Measurements from ENCODE around the gene LRP2. TPM values are rescaled to one million over a fixed set of nuclear protein-coding genes. Genes with fewer than 3 reads are reported as not detected.

Gene LRP2
- total RNA-seq, 2 experiments from 2014 or later: 0.25 to 0.62 TPM

DNA sequence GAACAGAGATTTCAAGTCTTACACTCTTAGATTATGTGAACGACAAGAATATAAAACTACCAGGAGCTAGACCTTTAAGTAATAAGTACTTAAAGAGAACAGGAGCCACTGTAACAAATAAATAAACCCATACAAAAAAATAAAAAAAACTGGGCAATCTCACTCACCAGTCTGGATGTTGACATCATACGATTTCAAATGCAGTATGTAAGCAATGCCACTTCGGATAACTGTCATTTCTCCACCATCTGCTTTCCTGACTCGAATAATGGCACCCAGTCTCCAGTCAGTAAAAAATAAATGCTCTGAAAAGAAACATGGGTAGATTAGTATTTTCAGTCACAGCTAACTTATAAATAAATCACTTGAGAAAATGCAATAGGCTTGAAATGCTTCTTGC, 115.1 kb downstream of the LRP2 start:
- peaks cover 2% of the 10 kb centered on the region for H3K9me3 Mint-ChIP-seq
- H3K36me3 Mint-ChIP-seq (ENCODE audit: low read depth): no peaks in the 10 kb centered on the region
- no peak for DNase-seq
- intact Hi-C loops (cut with micrococcal nuclease): no loop called here
- H3K4me1 Mint-ChIP-seq (ENCODE audit: low read depth): no peaks in the 10 kb centered on the region
- H3K4me3 Mint-ChIP-seq: no peak overlapping the region
- CTCF ChIA-PET: no interaction called here
- H3K27ac Mint-ChIP-seq: no peak overlapping the region
- peaks cover 5% of the 10 kb centered on the region for H3K27me3 Mint-ChIP-seq (ENCODE audit: low read depth)

GRCh38 chr2:169240405-169240804, 121.9 kb downstream of the LRP2 start:
- Mint-ChIP-seq H3K9me3 (no peaks in the 10 kb centered on the region), H3K27ac (no peak overlapping the region), H3K4me3 (no peak overlapping the region), H3K27me3 (ENCODE audit: low read depth) (peaks cover 5% of the 10 kb centered on the region), H3K36me3 (ENCODE audit: low read depth) (no peaks in the 10 kb centered on the region), H3K4me1 (ENCODE audit: low read depth) (no peaks in the 10 kb centered on the region)
- DNase-seq: no peak
- CTCF ChIA-PET: interaction anchor here (0.6 kb wide), 1 partner anchor 1835 kb away, joined by 4 read pairs; no protein-coding TSS in a partner anchor
- intact Hi-C loops (cut with micrococcal nuclease): no loop called here

DNA sequence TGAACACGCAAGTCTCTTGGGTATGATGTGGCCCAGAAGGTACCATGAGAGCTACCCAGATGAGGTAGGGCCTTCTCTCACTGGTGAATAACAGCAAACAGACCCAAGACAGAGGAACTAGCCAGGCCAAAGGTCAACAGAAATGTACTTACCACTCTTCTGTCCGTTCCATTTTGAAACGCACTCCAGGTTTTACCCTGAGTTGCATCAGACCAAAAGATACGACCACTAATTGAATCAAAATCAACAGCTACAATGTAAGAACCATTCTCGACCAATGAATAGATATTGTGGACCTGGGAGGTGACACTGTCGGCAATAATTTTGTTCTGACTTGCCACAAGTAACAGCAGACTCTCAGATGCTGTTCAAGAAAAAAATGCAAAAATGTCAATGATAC, 124.4 kb downstream of the LRP2 start:
- H3K4me1 Mint-ChIP-seq (ENCODE audit: low read depth): no peaks in the 10 kb centered on the region
- CTCF ChIA-PET: interaction anchor here (0.7 kb wide), 1 partner anchor 12 kb away, joined by 3 read pairs; no protein-coding TSS in a partner anchor
- intact Hi-C loops (cut with micrococcal nuclease): no loop called here
- H3K4me3 Mint-ChIP-seq: no peak overlapping the region
- no peaks in the 10 kb centered on the region for H3K9me3 Mint-ChIP-seq
- H3K27me3 Mint-ChIP-seq (ENCODE audit: low read depth): peaks cover 5% of the 10 kb centered on the region
- DNase-seq: no peak
- no peak overlapping the region for H3K27ac Mint-ChIP-seq
- H3K36me3 Mint-ChIP-seq (ENCODE audit: low read depth): no peaks in the 10 kb centered on the region

GRCh38 chr2:169237286-169237685, 125.0 kb downstream of the LRP2 start:
- Mint-ChIP-seq H3K27ac (no peak overlapping the region), H3K9me3 (no peaks in the 10 kb centered on the region), H3K4me1 (ENCODE audit: low read depth) (no peaks in the 10 kb centered on the region), H3K27me3 (ENCODE audit: low read depth) (peaks cover 5% of the 10 kb centered on the region), H3K4me3 (no peak overlapping the region), H3K36me3 (ENCODE audit: low read depth) (no peaks in the 10 kb centered on the region)
- intact Hi-C loops (cut with micrococcal nuclease): no loop called here
- DNase-seq: no peak
- CTCF ChIA-PET: interaction anchor here (0.7 kb wide), 1 partner anchor 11 kb away, joined by 3 read pairs; no protein-coding TSS in a partner anchor

- intact Hi-C loops (cut with micrococcal nuclease): no loop called here
- Mint-ChIP-seq H3K4me3 (no peak overlapping the region), H3K27ac (no peak overlapping the region), H3K4me1 (ENCODE audit: low read depth) (no peaks in the 10 kb centered on the region), H3K9me3 (no peaks in the 10 kb centered on the region), H3K27me3 (ENCODE audit: low read depth) (peaks cover 7% of the 10 kb centered on the region), H3K36me3 (ENCODE audit: low read depth) (no peaks in the 10 kb centered on the region)
- no peak for DNase-seq
- CTCF ChIA-PET: no interaction called here
These were observed 129.7 kb downstream of the LRP2 start for GRCh38 chr2:169232551-169233154.

GRCh38 chr2:169230204-169230603, 132.1 kb downstream of the LRP2 start:
- H3K4me3 Mint-ChIP-seq: no peak overlapping the region
- no peaks in the 10 kb centered on the region for H3K9me3 Mint-ChIP-seq
- H3K4me1 Mint-ChIP-seq (ENCODE audit: low read depth): no peaks in the 10 kb centered on the region
- H3K27me3 Mint-ChIP-seq (ENCODE audit: low read depth): peaks cover 5% of the 10 kb centered on the region
- CTCF ChIA-PET: no interaction called here
- DNase-seq: no peak
- no peaks in the 10 kb centered on the region for H3K36me3 Mint-ChIP-seq (ENCODE audit: low read depth)
- intact Hi-C loops (cut with micrococcal nuclease): no loop called here
- H3K27ac Mint-ChIP-seq: no peak overlapping the region

DNA sequence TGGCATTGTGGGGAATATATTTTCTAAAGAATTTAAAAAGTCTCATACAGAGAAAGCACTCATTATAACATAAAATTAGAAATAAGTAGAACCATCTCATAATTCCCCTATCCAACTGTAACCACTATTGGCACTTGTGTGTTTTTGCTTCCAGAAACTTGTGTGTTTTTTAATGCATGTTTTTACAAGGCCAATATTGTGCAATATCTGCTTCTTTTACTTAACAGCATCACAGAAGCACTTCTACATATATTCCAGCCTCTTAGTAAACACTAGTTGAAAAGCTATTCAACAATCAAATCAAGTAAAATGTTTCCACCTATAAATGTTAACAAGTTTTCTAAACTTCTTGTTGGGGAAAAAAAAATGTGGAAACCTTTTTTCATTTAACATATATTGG, 132.7 kb downstream of the LRP2 start:
- DNase-seq: no peak
- H3K9me3 Mint-ChIP-seq: no peaks in the 10 kb centered on the region
- H3K36me3 Mint-ChIP-seq (ENCODE audit: low read depth): no peaks in the 10 kb centered on the region
- H3K27ac Mint-ChIP-seq: no peak overlapping the region
- H3K4me1 Mint-ChIP-seq (ENCODE audit: low read depth): no peaks in the 10 kb centered on the region
- CTCF ChIA-PET: no interaction called here
- no peak overlapping the region for H3K4me3 Mint-ChIP-seq
- peaks cover 5% of the 10 kb centered on the region for H3K27me3 Mint-ChIP-seq (ENCODE audit: low read depth)
- intact Hi-C loops (cut with micrococcal nuclease): no loop called here

DNA sequence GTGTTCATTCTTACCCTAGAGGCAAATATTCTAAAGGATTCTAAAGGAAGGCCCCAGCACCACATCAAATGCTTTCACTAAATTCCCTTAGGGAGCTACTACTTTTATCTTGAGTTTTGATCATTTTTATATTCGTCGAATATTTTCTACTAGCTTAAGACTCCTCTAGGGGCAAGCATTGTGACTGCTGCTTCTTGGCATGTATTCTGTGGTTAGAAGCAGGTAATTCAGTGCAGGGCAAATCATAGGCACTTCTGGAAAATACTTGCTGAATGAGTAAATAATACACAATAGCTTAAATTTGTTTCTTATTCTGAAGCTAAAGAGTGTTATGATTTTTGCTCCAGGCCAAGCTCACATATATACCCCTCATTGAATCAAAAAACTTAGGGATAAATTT, 136.4 kb downstream of the LRP2 start:
- no peaks in the 10 kb centered on the region for H3K36me3 Mint-ChIP-seq (ENCODE audit: low read depth)
- H3K27ac Mint-ChIP-seq: no peak overlapping the region
- H3K9me3 Mint-ChIP-seq: no peaks in the 10 kb centered on the region
- intact Hi-C loops (cut with micrococcal nuclease): no loop called here
- no peak for DNase-seq
- CTCF ChIA-PET: interaction anchor here (0.9 kb wide), 1 partner anchor 12 kb away, joined by 3 read pairs; no protein-coding TSS in a partner anchor
- no peaks in the 10 kb centered on the region for H3K4me1 Mint-ChIP-seq (ENCODE audit: low read depth)
- no peak overlapping the region for H3K4me3 Mint-ChIP-seq
- H3K27me3 Mint-ChIP-seq (ENCODE audit: low read depth): peaks cover 5% of the 10 kb centered on the region

- H3K9me3 Mint-ChIP-seq: no peaks in the 10 kb centered on the region
- DNase-seq: no peak
- no peaks in the 10 kb centered on the region for H3K4me1 Mint-ChIP-seq (ENCODE audit: low read depth)
- H3K4me3 Mint-ChIP-seq: no peak overlapping the region
- H3K36me3 Mint-ChIP-seq (ENCODE audit: low read depth): no peaks in the 10 kb centered on the region
- no peak overlapping the region for H3K27ac Mint-ChIP-seq
- CTCF ChIA-PET: no interaction called here
- peaks cover 3% of the 10 kb centered on the region for H3K27me3 Mint-ChIP-seq (ENCODE audit: low read depth)
- intact Hi-C loops (cut with micrococcal nuclease): no loop called here
These were observed 137.0 kb downstream of the LRP2 start for GRCh38 chr2:169225233-169225750.

GRCh38 chr2:169222665-169223064, 139.7 kb downstream of the LRP2 start:
- intact Hi-C loops (cut with micrococcal nuclease): loop anchor here (1.0 kb wide), 1 partner anchor 261 kb away; no protein-coding TSS in a partner anchor
- no peaks in the 10 kb centered on the region for H3K27me3 Mint-ChIP-seq (ENCODE audit: low read depth)
- DNase-seq: no peak
- H3K4me1 Mint-ChIP-seq (ENCODE audit: low read depth): no peaks in the 10 kb centered on the region
- H3K9me3 Mint-ChIP-seq: no peaks in the 10 kb centered on the region
- no peak overlapping the region for H3K4me3 Mint-ChIP-seq
- no peaks in the 10 kb centered on the region for H3K36me3 Mint-ChIP-seq (ENCODE audit: low read depth)
- CTCF ChIA-PET: no interaction called here
- no peak overlapping the region for H3K27ac Mint-ChIP-seq

DNA sequence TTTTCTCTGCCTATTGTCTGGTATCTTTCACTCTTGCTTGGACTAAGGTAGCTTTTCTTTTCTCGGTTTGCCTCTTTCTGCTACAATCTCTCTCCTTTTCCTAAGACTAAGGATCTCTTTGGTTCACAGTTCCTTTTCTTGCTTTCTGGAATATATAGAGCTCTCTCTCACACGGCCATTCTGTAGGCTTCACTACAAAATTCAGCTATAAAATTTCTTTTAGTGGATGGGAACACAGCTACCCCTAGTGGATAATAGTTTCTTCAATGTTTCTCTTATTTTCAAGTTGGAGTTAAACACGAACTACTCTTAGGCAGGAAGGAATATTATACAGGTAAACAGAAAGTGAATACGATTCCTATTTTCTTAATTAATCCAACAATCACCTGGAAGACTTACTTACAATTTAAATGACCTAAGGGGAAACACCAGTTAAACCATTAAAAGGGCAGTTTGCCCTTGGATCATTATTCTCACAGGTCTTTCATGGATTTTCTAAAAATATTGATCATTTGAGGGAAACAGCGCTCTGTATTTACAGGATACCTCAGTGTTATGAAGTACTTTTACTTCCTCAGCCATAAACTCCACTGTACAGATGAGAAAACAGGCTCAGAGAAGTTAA, 140.5 kb downstream of the LRP2 start:
- CTCF ChIA-PET: interaction anchor here (0.8 to 1.1 kb wide), 2 partner anchors 111 to 112 kb away, joined by 3 to 5 read pairs; no protein-coding TSS in a partner anchor
- H3K27ac Mint-ChIP-seq: no peak overlapping the region
- H3K36me3 Mint-ChIP-seq (ENCODE audit: low read depth): no peaks in the 10 kb centered on the region
- intact Hi-C loops (cut with micrococcal nuclease): loop anchor here (1.0 kb wide), 2 partner anchors 112 to 261 kb away; no protein-coding TSS in a partner anchor
- no peak for DNase-seq
- no peak overlapping the region for H3K4me3 Mint-ChIP-seq
- H3K4me1 Mint-ChIP-seq (ENCODE audit: low read depth): no peaks in the 10 kb centered on the region
- H3K27me3 Mint-ChIP-seq (ENCODE audit: low read depth): no peaks in the 10 kb centered on the region
- H3K9me3 Mint-ChIP-seq: no peaks in the 10 kb centered on the region

GRCh38 chr2:169210917-169211316, 151.4 kb downstream of the LRP2 start:
- H3K36me3 Mint-ChIP-seq (ENCODE audit: low read depth): no peaks in the 10 kb centered on the region
- H3K9me3 Mint-ChIP-seq: no peaks in the 10 kb centered on the region
- H3K27ac Mint-ChIP-seq: no peak overlapping the region
- H3K4me1 Mint-ChIP-seq (ENCODE audit: low read depth): no peaks in the 10 kb centered on the region
- intact Hi-C loops (cut with micrococcal nuclease): no loop called here
- no peaks in the 10 kb centered on the region for H3K27me3 Mint-ChIP-seq (ENCODE audit: low read depth)
- H3K4me3 Mint-ChIP-seq: no peak overlapping the region
- CTCF ChIA-PET: no interaction called here
- DNase-seq: no peak

GRCh38 chr2:169208026-169208425, 154.3 kb downstream of the LRP2 start:
- intact Hi-C loops (cut with micrococcal nuclease): no loop called here
- Mint-ChIP-seq H3K27me3 (ENCODE audit: low read depth) (peaks cover 2% of the 10 kb centered on the region), H3K4me1 (ENCODE audit: low read depth) (no peaks in the 10 kb centered on the region), H3K9me3 (no peaks in the 10 kb centered on the region), H3K4me3 (no peak overlapping the region), H3K36me3 (ENCODE audit: low read depth) (no peaks in the 10 kb centered on the region), H3K27ac (no peak overlapping the region)
- DNase-seq: no peak
- CTCF ChIA-PET: no interaction called here
